ENCODE results near the gene PPP4R3A. TPM values are rescaled to one million over a fixed set of nuclear protein-coding genes. Genes with fewer than 3 reads are reported as not detected.

Gene PPP4R3A
- total RNA-seq, 3 donors from 2014 or later: 83.9 to 127 (median 98.6) TPM

DNA sequence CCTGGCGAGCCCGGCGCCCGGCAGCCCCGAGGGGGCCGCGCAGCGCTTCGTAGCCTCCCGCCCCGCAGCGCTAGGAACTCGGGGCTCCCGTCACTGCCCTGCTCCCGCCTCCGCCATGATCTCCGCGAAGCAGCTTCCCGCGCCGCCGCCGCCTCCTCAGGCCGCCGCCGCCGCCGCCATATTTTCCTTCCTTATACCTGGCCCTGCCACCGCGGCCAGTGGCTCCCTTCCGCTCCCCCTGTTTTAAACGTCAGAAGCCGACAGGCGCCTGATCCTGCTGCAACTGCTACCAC is 286 bp downstream of the PPP4R3A start:
- H3K27me3 ChIP-seq: no peaks in the 10 kb centered on the region
- no peaks in the 10 kb centered on the region for H3K9me3 ChIP-seq
- H3K4me3 ChIP-seq: peak overlapping the region; percentile 82 to 99 (median 98)
- H3K27ac ChIP-seq: peak overlapping the region; percentile 99
- TF ChIP-seq POLR2A (IDR thresholded peaks at IDR 0.05): no peak
- no peak for TF ChIP-seq POLR2AphosphoS5 (IDR thresholded peaks at IDR 0.05)
- TF ChIP-seq, protein P1, sequence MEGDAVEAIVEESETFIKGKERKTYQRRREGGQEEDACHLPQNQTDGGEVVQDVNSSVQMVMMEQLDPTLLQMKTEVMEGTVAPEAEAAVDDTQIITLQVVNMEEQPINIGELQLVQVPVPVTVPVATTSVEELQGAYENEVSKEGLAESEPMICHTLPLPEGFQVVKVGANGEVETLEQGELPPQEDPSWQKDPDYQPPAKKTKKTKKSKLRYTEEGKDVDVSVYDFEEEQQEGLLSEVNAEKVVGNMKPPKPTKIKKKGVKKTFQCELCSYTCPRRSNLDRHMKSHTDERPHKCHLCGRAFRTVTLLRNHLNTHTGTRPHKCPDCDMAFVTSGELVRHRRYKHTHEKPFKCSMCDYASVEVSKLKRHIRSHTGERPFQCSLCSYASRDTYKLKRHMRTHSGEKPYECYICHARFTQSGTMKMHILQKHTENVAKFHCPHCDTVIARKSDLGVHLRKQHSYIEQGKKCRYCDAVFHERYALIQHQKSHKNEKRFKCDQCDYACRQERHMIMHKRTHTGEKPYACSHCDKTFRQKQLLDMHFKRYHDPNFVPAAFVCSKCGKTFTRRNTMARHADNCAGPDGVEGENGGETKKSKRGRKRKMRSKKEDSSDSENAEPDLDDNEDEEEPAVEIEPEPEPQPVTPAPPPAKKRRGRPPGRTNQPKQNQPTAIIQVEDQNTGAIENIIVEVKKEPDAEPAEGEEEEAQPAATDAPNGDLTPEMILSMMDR (IDR thresholded peaks at IDR 0.05): no peak
- no peaks in the 10 kb centered on the region for H3K36me3 ChIP-seq
- intact Hi-C loops (cut with DNase I; ENCODE audit: low total_unique reads): no loop called here
- no peaks in the 10 kb centered on the region for H3K4me1 ChIP-seq
- no peak for DNase-seq (ENCODE audit: low spot score in 2 of 2)

GRCh38 chr14:91509083-91509877 is 830 bp downstream of the PPP4R3A start:
- TF ChIP-seq POLR2A (IDR thresholded peaks at IDR 0.05) (no peak), POLR2AphosphoS5 (IDR thresholded peaks at IDR 0.05) (no peak)
- TF ChIP-seq, protein P1 (IDR thresholded peaks at IDR 0.05): no peak
- H3K36me3 ChIP-seq: no peaks in the 10 kb centered on the region
- intact Hi-C loops (cut with DNase I; ENCODE audit: low total_unique reads): no loop called here
- H3K4me3 ChIP-seq: peak overlapping the region; percentile 82 to 99 (median 98)
- peak in 1 of 2 donors; percentile 55 for DNase-seq (ENCODE audit: low spot score in 2 of 2)
- H3K27ac ChIP-seq: peak overlapping the region; percentile 99
- H3K4me1 ChIP-seq: no peaks in the 10 kb centered on the region
- H3K27me3 ChIP-seq: no peaks in the 10 kb centered on the region
- H3K9me3 ChIP-seq: no peaks in the 10 kb centered on the region

DNA sequence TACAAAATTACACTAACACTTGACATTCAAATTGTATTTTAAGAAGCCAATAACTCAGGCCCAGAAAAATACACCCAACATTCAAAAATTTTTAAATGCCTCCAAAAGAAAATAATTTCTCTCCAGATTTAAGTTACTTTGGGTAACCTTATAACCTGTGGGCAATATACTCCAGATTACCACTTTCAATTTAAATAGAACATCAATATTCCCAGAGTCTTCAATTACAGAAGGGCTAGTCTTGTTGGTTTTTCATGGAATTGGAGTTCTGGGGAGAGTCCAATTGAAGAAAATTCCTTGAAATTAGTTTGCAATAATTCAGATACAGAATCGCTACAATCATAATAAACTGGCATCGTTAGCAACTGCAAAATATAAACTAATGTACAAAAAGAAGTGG is 2.0 kb downstream of the PPP4R3A start:
- no peaks in the 10 kb centered on the region for H3K4me1 ChIP-seq
- intact Hi-C loops (cut with DNase I; ENCODE audit: low total_unique reads): no loop called here
- no peaks in the 10 kb centered on the region for H3K9me3 ChIP-seq
- H3K36me3 ChIP-seq: no peaks in the 10 kb centered on the region
- no peak overlapping the region for H3K27ac ChIP-seq
- H3K27me3 ChIP-seq: no peaks in the 10 kb centered on the region
- H3K4me3 ChIP-seq: peak overlapping the region; percentile 82 to 99 (median 98)
- TF ChIP-seq POLR2AphosphoS5 (IDR thresholded peaks at IDR 0.05) (no peak), POLR2A (IDR thresholded peaks at IDR 0.05) (no peak)
- TF ChIP-seq, protein P1 (IDR thresholded peaks at IDR 0.05): no peak
- no peak for DNase-seq (ENCODE audit: low spot score in 2 of 2)

- Histone ChIP-seq H3K9me3 (no peaks in the 10 kb centered on the region), H3K36me3 (no peaks in the 10 kb centered on the region), H3K27me3 (no peaks in the 10 kb centered on the region), H3K4me1 (no peaks in the 10 kb centered on the region), H3K27ac (no peak overlapping the region), H3K4me3 (peak overlapping the region in 1 of 3 donors; percentile 29)
- intact Hi-C loops (cut with DNase I; ENCODE audit: low total_unique reads): no loop called here
- no peak for DNase-seq (ENCODE audit: low spot score in 2 of 2)
- TF ChIP-seq POLR2A (IDR thresholded peaks at IDR 0.05) (no peak), POLR2AphosphoS5 (IDR thresholded peaks at IDR 0.05) (no peak)
- TF ChIP-seq, protein P1 (IDR thresholded peaks at IDR 0.05): no peak
Observed at GRCh38 chr14:91506226-91506625, 3.9 kb downstream of the PPP4R3A start.

GRCh38 chr14:91503000-91503504 is 7.1 kb downstream of the PPP4R3A start:
- no peaks in the 10 kb centered on the region for H3K27me3 ChIP-seq
- H3K4me1 ChIP-seq: no peaks in the 10 kb centered on the region
- no peaks in the 10 kb centered on the region for H3K36me3 ChIP-seq
- TF ChIP-seq POLR2A (IDR thresholded peaks at IDR 0.05) (no peak), POLR2AphosphoS5 (IDR thresholded peaks at IDR 0.05) (no peak)
- TF ChIP-seq, protein P1 (IDR thresholded peaks at IDR 0.05): no peak
- no peaks in the 10 kb centered on the region for H3K9me3 ChIP-seq
- no peak overlapping the region for H3K27ac ChIP-seq
- intact Hi-C loops (cut with DNase I; ENCODE audit: low total_unique reads): no loop called here
- no peak for DNase-seq (ENCODE audit: low spot score in 2 of 2)
- H3K4me3 ChIP-seq: no peak overlapping the region

All from breast epithelium (tissue), 4 donors.